ENCODE measurements around the gene TFF2. TPM values are rescaled to one million over a fixed set of nuclear protein-coding genes. Genes with fewer than 3 reads are reported as not detected.

The TFF2 gene
- total RNA-seq, 4 donors from 2014 or later: not detected

- no peak overlapping the region for H3K4me3 ChIP-seq
- no peak for DNase-seq
- intact Hi-C loops (cut with DNase I; ENCODE audit: low total_unique reads): loop anchor here (10.0 kb wide), 1 partner anchor 202 kb away; no protein-coding TSS in a partner anchor
- no peak overlapping the region for H3K27ac ChIP-seq
- peaks cover 7 to 22% (median 22%) of the 10 kb centered on the region in 3 donors for H3K27me3 ChIP-seq
- TF ChIP-seq CTCF (IDR thresholded peaks at IDR 0.05 in 4 of 5, conservative IDR thresholded peaks at IDR 0.05 in 1 of 5) (no peak), POLR2A (IDR thresholded peaks at IDR 0.05) (no peak)
- no peak for ATAC-seq
- peaks cover 0 to 5% (median 0%) of the 10 kb centered on the region in 3 donors for H3K9me3 ChIP-seq
- no peaks in the 10 kb centered on the region for H3K36me3 ChIP-seq
- no peaks in the 10 kb centered on the region for H3K4me1 ChIP-seq
- in situ Hi-C loops (cut with MboI; ENCODE audit: low sequenced_read_pairs in 4 of 4): loop anchor here in 1 of 4 donors (25.0 kb wide), 1 partner anchor 105 kb away; no protein-coding TSS in a partner anchor
Observed at GRCh38 chr21:42332557-42333317, 18.1 kb downstream of the TFF2 start.

- H3K36me3 ChIP-seq: no peaks in the 10 kb centered on the region
- no peak overlapping the region for H3K27ac ChIP-seq
- DNase-seq: no peak
- peaks cover 0 to 5% (median 0%) of the 10 kb centered on the region in 3 donors for H3K9me3 ChIP-seq
- peaks cover 7 to 22% (median 22%) of the 10 kb centered on the region in 3 donors for H3K27me3 ChIP-seq
- in situ Hi-C loops (cut with MboI; ENCODE audit: low sequenced_read_pairs in 4 of 4): loop anchor here in 1 of 4 donors (25.0 kb wide), 1 partner anchor 106 kb away; no protein-coding TSS in a partner anchor
- ATAC-seq: no peak
- TF ChIP-seq CTCF (IDR thresholded peaks at IDR 0.05 in 4 of 5, conservative IDR thresholded peaks at IDR 0.05 in 1 of 5) (no peak), POLR2A (IDR thresholded peaks at IDR 0.05) (no peak)
- intact Hi-C loops (cut with DNase I; ENCODE audit: low total_unique reads): loop anchor here (10.0 kb wide), 1 partner anchor 203 kb away; no protein-coding TSS in a partner anchor
- H3K4me1 ChIP-seq: no peaks in the 10 kb centered on the region
- H3K4me3 ChIP-seq: no peak overlapping the region
Observed at GRCh38 chr21:42331660-42332059, 19.1 kb downstream of the TFF2 start.

GRCh38 chr21:42330380-42331371 lies 20.1 kb downstream of the TFF2 start:
- Histone ChIP-seq H3K4me3 (no peak overlapping the region), H3K4me1 (no peaks in the 10 kb centered on the region), H3K36me3 (no peaks in the 10 kb centered on the region), H3K27me3 (peaks cover 0 to 22% (median 18%) of the 10 kb centered on the region in 3 donors), H3K27ac (no peak overlapping the region), H3K9me3 (peaks cover 0 to 5% (median 0%) of the 10 kb centered on the region in 3 donors)
- intact Hi-C loops (cut with DNase I; ENCODE audit: low total_unique reads) (loop anchor here (10.0 kb wide), 1 partner anchor 204 kb away; no protein-coding TSS in a partner anchor), in situ Hi-C loops (cut with MboI; ENCODE audit: low sequenced_read_pairs in 4 of 4) (loop anchor here in 1 of 4 donors (25.0 kb wide), 1 partner anchor 107 kb away; no protein-coding TSS in a partner anchor)
- ATAC-seq (no peak), DNase-seq (no peak)
- TF ChIP-seq POLR2A (IDR thresholded peaks at IDR 0.05) (no peak), CTCF (IDR thresholded peaks at IDR 0.05 in 4 of 5, conservative IDR thresholded peaks at IDR 0.05 in 1 of 5) (no peak)

- Histone ChIP-seq H3K4me1 (no peaks in the 10 kb centered on the region), H3K4me3 (no peak overlapping the region), H3K9me3 (no peaks in the 10 kb centered on the region), H3K27me3 (no peaks in the 10 kb centered on the region), H3K27ac (no peak overlapping the region), H3K36me3 (no peaks in the 10 kb centered on the region)
- intact Hi-C loops (cut with DNase I; ENCODE audit: low total_unique reads): loop anchor here (10.0 kb wide), 1 partner anchor 130 kb away; no protein-coding TSS in a partner anchor
- no peak for DNase-seq
- TF ChIP-seq CTCF (IDR thresholded peaks at IDR 0.05 in 4 of 5, conservative IDR thresholded peaks at IDR 0.05 in 1 of 5): no peak
- TF ChIP-seq POLR2A (IDR thresholded peaks at IDR 0.05): no peak
- ATAC-seq: no peak
- in situ Hi-C loops (cut with MboI; ENCODE audit: low sequenced_read_pairs in 4 of 4): loop anchor here in 1 of 4 donors (25.0 kb wide), 2 partner anchors 112 to 487 kb away; no protein-coding TSS in a partner anchor
Observed at GRCh38 chr21:42324896-42325295, 25.9 kb downstream of the TFF2 start.

Data from gastrocnemius medialis (tissue), 4 donors.